HEK293T (cell line): ENCODE results near the gene CCR2.

Experiments used
- CTCF ChIA-PET: fragments of 350-600 bp; formaldehyde crosslinking; extraction: SDS; loops from one replicate; lab custom pipeline; 2021; ENCODE audit warnings: antibody characterized with exemption, inconsistent platforms; lab: Yijun Ruan, JAX
- POLR2A ChIA-PET: fragments of 350-600 bp; formaldehyde crosslinking; extraction: SDS; loops from one replicate; lab custom pipeline; 2020; ENCODE audit warnings: antibody characterized with exemption, inconsistent platforms; lab: Yijun Ruan, JAX
- DNase-seq: peaks from one replicate; pipeline ENCODE4 v3.0.0; 2012; ENCODE audit warnings: mixed read lengths; ENCODE audit errors: extremely low spot score
- ARNT ChIP-seq: fragments of 450-650 bp; IDR thresholded peaks from 2 replicates; pipeline ENCODE4 v1.6.1; 2017; ENCODE audit warnings: mild to moderate bottlenecking
- BHLHE40 ChIP-seq: fragments of 450-650 bp; IDR thresholded peaks from 2 replicates; pipeline ENCODE4 v1.6.1; 2016; ENCODE audit warnings: mild to moderate bottlenecking, moderate library complexity, borderline replicate concordance
- CTBP1 ChIP-seq: fragments of 450-650 bp; IDR thresholded peaks from 2 replicates; pipeline ENCODE4 v1.6.1; 2016; ENCODE audit warnings: borderline replicate concordance
- ELF4 ChIP-seq: fragments of 450-650 bp; IDR thresholded peaks from 2 replicates; pipeline ENCODE4 v1.6.1; 2017; ENCODE audit warnings: antibody characterized with exemption
- FOXA1 ChIP-seq: fragments of 450-650 bp; IDR thresholded peaks from 2 replicates; pipeline ENCODE4 v1.6.1; 2016; ENCODE audit warnings: mild to moderate bottlenecking
- FOXK2 ChIP-seq: fragments of 450-650 bp; IDR thresholded peaks from 2 replicates; pipeline ENCODE4 v1.6.1; 2016; ENCODE audit warnings: mild to moderate bottlenecking
- FOXM1 ChIP-seq: fragments of 450-650 bp; IDR thresholded peaks from 2 replicates; pipeline ENCODE4 v1.6.1; 2017; ENCODE audit warnings: mild to moderate bottlenecking, borderline replicate concordance
- HDGF ChIP-seq: fragments of 450-650 bp; IDR thresholded peaks from 2 replicates; pipeline ENCODE4 v1.6.1; 2017; ENCODE audit warnings: antibody characterized with exemption, borderline replicate concordance
- L3MBTL2 ChIP-seq: fragments of 450-650 bp; conservative IDR thresholded peaks from 2 replicates; pipeline ENCODE4 v1.6.1; 2016; ENCODE audit warnings: mild to moderate bottlenecking
- LEF1 ChIP-seq: fragments of 450-650 bp; IDR thresholded peaks from 2 replicates; pipeline ENCODE4 v1.6.1; 2017; ENCODE audit warnings: mild to moderate bottlenecking, borderline replicate concordance
- NFRKB ChIP-seq: fragments of 450-650 bp; IDR thresholded peaks from 2 replicates; pipeline ENCODE4 v1.6.1; 2016; ENCODE audit warnings: mild to moderate bottlenecking, moderate library complexity
- PKNOX1 ChIP-seq: fragments of 450-650 bp; IDR thresholded peaks from 2 replicates; pipeline ENCODE4 v1.6.1; 2016
- SP1 ChIP-seq: fragments of 450-650 bp; IDR thresholded peaks from 2 replicates; pipeline ENCODE4 v1.6.1; 2017
- SUZ12 ChIP-seq: fragments of 450-650 bp; IDR thresholded peaks from 2 replicates; pipeline ENCODE4 v1.6.1; 2016; ENCODE audit warnings: mild to moderate bottlenecking
- TARDBP ChIP-seq: fragments of 450-650 bp; IDR thresholded peaks from 2 replicates; pipeline ENCODE4 v1.6.1; 2016
- ZNF384 ChIP-seq: fragments of 450-650 bp; IDR thresholded peaks from 2 replicates; pipeline ENCODE4 v1.6.1; 2016

CCR2 gene

GRCh38 chr3:46408853-46409252 is 54.9 kb downstream of the CCR2 start:
- no peak for TF ChIP-seq L3MBTL2
- no peak for TF ChIP-seq FOXK2
- no peak for TF ChIP-seq ARNT
- no peak for TF ChIP-seq SUZ12
- TF ChIP-seq HDGF: no peak
- no peak for TF ChIP-seq BHLHE40
- TF ChIP-seq FOXA1: no peak
- no peak for TF ChIP-seq ZNF384
- no peak for TF ChIP-seq TARDBP
- no peak for TF ChIP-seq FOXM1
- ChIA-PET CTCF (interaction anchor here (0.6 kb wide), 1 partner anchor 58 kb away, joined by 4 read pairs; no protein-coding TSS in a partner anchor), POLR2A (no interaction called here)
- DNase-seq: no peak

- ChIA-PET POLR2A (no interaction called here), CTCF (no interaction called here)
- no peak for TF ChIP-seq ZNF384
- TF ChIP-seq FOXA1: no peak
- no peak for TF ChIP-seq ELF4
- no peak for TF ChIP-seq FOXK2
- no peak for TF ChIP-seq BHLHE40
- TF ChIP-seq CTBP1: no peak
- TF ChIP-seq L3MBTL2: no peak
- TF ChIP-seq SUZ12: no peak
- no peak for TF ChIP-seq SP1
- no peak for TF ChIP-seq FOXM1
- TF ChIP-seq ARNT: no peak
- TF ChIP-seq TARDBP: no peak
- no peak for TF ChIP-seq HDGF
- TF ChIP-seq LEF1: no peak
- no peak for TF ChIP-seq NFRKB
- TF ChIP-seq PKNOX1: no peak
These were observed 56.0 kb downstream of the CCR2 start for GRCh38 chr3:46409739-46410489.

More at GRCh38 chr3:46409739-46410489, 56.0 kb downstream of the CCR2 start:
- no peak for DNase-seq
